HepG2 (cell line): ENCODE data around the gene DMRT1. TPM values are rescaled to one million over a fixed set of nuclear protein-coding genes. Genes with fewer than 3 reads are reported as not detected.

ENCODE experiments used
- ATAC-seq: fragments of 200-7000 bp; cut with Tn5 transposase; 3 replicates; pipeline ENCODE4 v1.9.1; 2020; ENCODE audit warnings: mild to moderate bottlenecking, moderate library complexity
- BruUV-seq: library from RNA; stranded (reverse); fragments of 400-500 nt; replicated peaks from 2 replicates; lab custom pipeline; 2021; lab: Mats Ljungman, UMichigan
- CTCF ChIA-PET: fragments of 300-600 bp; formaldehyde crosslinking; extraction: SDS; loops from one replicate; lab custom pipeline; 2021; ENCODE audit warnings: low total read pairs, inconsistent platforms, low intra/inter-chr PET ratio; lab: Yijun Ruan, JAX
- POLR2A ChIA-PET: fragments of 350-600 bp; sonication (Branson Sonifier 250); formaldehyde crosslinking; loops from one replicate; lab custom pipeline; 2020; ENCODE audit warnings: antibody characterized with exemption, inconsistent platforms; lab: Yijun Ruan, JAX
- DNase-seq: peaks from one replicate; pipeline ENCODE4 v3.0.0-alpha.2; 2015; ENCODE audit warnings: low spot score
- FAIRE-seq: peaks from 3 replicates; lab custom pipeline; 2011; peaks lifted over from hg19 to GRCh38; lab: Jason Lieb, UNC
- H2AFZ ChIP-seq: one replicate; pipeline ENCODE4 v1.6.1; 2011; ENCODE audit warnings: low read length, inconsistent platforms
- H3K27ac ChIP-seq: fragments of 300-600 bp; 3 replicates; pipeline ENCODE4 v1.8.0; 2011; ENCODE audit warnings: mixed run types, mild to moderate bottlenecking, mixed read lengths, low read length, inconsistent platforms; ENCODE audit not compliant: insufficient read depth; ENCODE audit errors: extremely low read length
- H3K27me3 ChIP-seq, 2 experiments: fragments of 200-600 bp in 1 of 2; 2 replicates in 1 of 2; 3 replicates in 1 of 2; pipeline versions ENCODE4 v1.6.0 to v1.8.0; 2011; ENCODE audit warnings: low read length in 2 of 2, mild to moderate bottlenecking in 2 of 2, moderate library complexity in 2 of 2, inconsistent platforms in 1 of 2; ENCODE audit not compliant: insufficient read depth in 2 of 2, control insufficient read depth in 1 of 2
- H3K36me3 ChIP-seq, 2 experiments: fragments of 200-600 bp in 1 of 2; replicated peaks in 1 of 2; 2 replicates in 1 of 2; 3 replicates in 1 of 2; pipeline versions ENCODE4 v1.5.1 to v1.8.0; 2011; ENCODE audit warnings: low read length in 2 of 2, inconsistent platforms in 1 of 2; ENCODE audit not compliant: insufficient read depth in 2 of 2, control insufficient read depth in 1 of 2
- H3K4me1 ChIP-seq: 2 replicates; pipeline ENCODE4 v1.5.1; 2012; ENCODE audit warnings: low read length, inconsistent platforms; ENCODE audit not compliant: insufficient read depth
- H3K4me2 ChIP-seq: 2 replicates; pipeline ENCODE4 v1.6.0; 2011; ENCODE audit warnings: low read depth, low read length, inconsistent platforms
- H3K4me3 ChIP-seq, 3 experiments: fragments of 200-600 bp in 1 of 3; sonication (generic), shearing (Covaris generic) in 1 of 3; replicated peaks in 1 of 3; 2 replicates each; pipeline ENCODE4 v1.5.1; 2011 to 2016; ENCODE audit warnings: low read length in 3 of 3, inconsistent platforms in 2 of 3, low read depth in 2 of 3, mild to moderate bottlenecking in 2 of 3, control low read depth in 1 of 3, mixed read lengths in 1 of 3; ENCODE audit not compliant: insufficient read depth in 1 of 3
- H3K79me2 ChIP-seq: one replicate; pipeline ENCODE4 v1.6.1; 2011; ENCODE audit warnings: low read length, inconsistent platforms; ENCODE audit not compliant: insufficient read depth
- H3K9ac ChIP-seq: 2 replicates; pipeline ENCODE4 v1.6.0; 2011; ENCODE audit warnings: mild to moderate bottlenecking, low read depth, low read length, inconsistent platforms; ENCODE audit not compliant: insufficient read depth
- H3K9me3 ChIP-seq: 2 replicates; pipeline ENCODE4 v1.5.1; 2012; ENCODE audit warnings: mild to moderate bottlenecking, low read length
- H4K20me1 ChIP-seq: 2 replicates; pipeline ENCODE4 v1.6.0; 2011; ENCODE audit warnings: inconsistent platforms, mild to moderate bottlenecking, low read length, moderate library complexity; ENCODE audit not compliant: insufficient read depth
- AGO2 ChIP-seq: fragments of 200-400 bp; formaldehyde crosslinking; optimal IDR thresholded peaks from 2 replicates; pipeline ENCODE3; 2017; ENCODE audit warnings: mild to moderate bottlenecking, low read depth, low read length, moderate library complexity
- ASH2L ChIP-seq: fragments of 300-600, 200-600 bp; sonication (generic); IDR thresholded peaks from 2 replicates; pipeline ENCODE4 v1.7.0; 2017; ENCODE audit warnings: low read depth, mild to moderate bottlenecking, moderate library complexity, mixed read lengths, low read length; ENCODE audit not compliant: insufficient read length
- ATM ChIP-seq: fragments of 450-650 bp; IDR thresholded peaks from 2 replicates; pipeline ENCODE4 v1.7.1; 2017; ENCODE audit warnings: mild to moderate bottlenecking, borderline replicate concordance
- BHLHE40 ChIP-seq: IDR thresholded peaks from 2 replicates; pipeline ENCODE4 v1.6.1; 2011; ENCODE audit warnings: low read length, improper control_type of control experiment
- HDAC2 ChIP-seq: sonication (generic); formaldehyde crosslinking; IDR thresholded peaks from 2 replicates; pipeline ENCODE4 v1.4.0; 2020; ENCODE audit warnings: missing genetic modification reagents
- HOXA9 ChIP-seq: sonication (generic); formaldehyde crosslinking; IDR thresholded peaks from 2 replicates; pipeline ENCODE4 v1.8.1; 2022; ENCODE audit warnings: missing genetic modification reagents, mild to moderate bottlenecking, moderate library complexity, borderline replicate concordance
- KLF11 ChIP-seq: IDR thresholded peaks from 2 replicates; pipeline ENCODE4 v1.6.1; 2016; ENCODE audit warnings: missing compliant biosample characterization
- NFIC ChIP-seq: IDR thresholded peaks from 2 replicates; pipeline ENCODE4 v1.6.1; 2012; ENCODE audit warnings: mild to moderate bottlenecking, low read length, inconsistent platforms
- NFKB2 ChIP-seq: sonication (generic); formaldehyde crosslinking; IDR thresholded peaks from 2 replicates; pipeline ENCODE4 v1.4.0; 2020; ENCODE audit warnings: missing genetic modification reagents, borderline replicate concordance
- SNAI1 ChIP-seq: sonication (generic); formaldehyde crosslinking; IDR thresholded peaks from 2 replicates; pipeline ENCODE4 v1.5.0; 2020; ENCODE audit warnings: mild to moderate bottlenecking, missing genetic modification reagents, borderline replicate concordance
- ZNF335 ChIP-seq: sonication (generic); formaldehyde crosslinking; IDR thresholded peaks from 2 replicates; pipeline ENCODE4 v1.4.0; 2020; ENCODE audit warnings: missing genetic modification reagents
- ZNF557 ChIP-seq: sonication (generic); formaldehyde crosslinking; IDR thresholded peaks from 2 replicates; pipeline ENCODE4 v1.4.0; 2020; ENCODE audit warnings: missing genetic modification reagents
- ZNF562 ChIP-seq: sonication (generic); formaldehyde crosslinking; IDR thresholded peaks from 2 replicates; pipeline ENCODE4 v1.8.0; 2022; ENCODE audit warnings: missing genetic modification reagents, borderline replicate concordance
- ZNF775 ChIP-seq: sonication (generic); formaldehyde crosslinking; IDR thresholded peaks from 2 replicates; pipeline ENCODE4 v1.4.0; 2020; ENCODE audit warnings: missing genetic modification reagents, mild to moderate bottlenecking, moderate library complexity, borderline replicate concordance
- ZNF883 ChIP-seq: sonication (generic); formaldehyde crosslinking; IDR thresholded peaks from 2 replicates; pipeline ENCODE4 v1.5.1; 2020; ENCODE audit warnings: mild to moderate bottlenecking, missing genetic modification reagents; ENCODE audit errors: not compliant biosample characterization
- WGBS: methylation state at CpG from one replicate; pipeline ENCODE4 v1.1.6; 2017; ENCODE audit warnings: low lambda C conversion rate; 5-methylcytosine and 5-hydroxymethylcytosine counted together
- in situ Hi-C: cut with HindIII; loops from 2 replicates; pipeline ENCODE4 v1.10.0; 2017; ENCODE audit warnings: low pct_unique_long_range_greater_than_20kb; ENCODE audit not compliant: extremely low pct_ligation_motif_present
- intact Hi-C: fragments of 100-400 bp; cut with micrococcal nuclease; formaldehyde crosslinking; loops from one replicate; pipeline ENCODE4 v1.10.0; 2022; ENCODE audit not compliant: unreplicated experiment
- polyA plus RNA-seq, 8 experiments: library from polyadenylated mRNA; depleted of rRNA in 3 of 8; stranded (reverse) in 7 of 8; unstranded in 1 of 8; fragments of >200 nt; fragmentation: Illumina TruSeq in 4 of 8; extraction: Trizol in 4 of 8; gene quantifications; 2 replicates each; pipeline versions ENCODE4 v1.2.1 to v1.2.3, GENCODE V29; 2011 to 2016; ENCODE audit warnings: low read depth in 4 of 8, missing spikeins in 1 of 8, mixed read lengths in 1 of 8; ENCODE audit not compliant: insufficient read depth in 1 of 8
- total RNA-seq, 5 experiments: library from RNA; depleted of rRNA; stranded (reverse); fragments of >200 nt; fragmentation: Illumina TruSeq; extraction: Trizol; gene quantifications; 2 replicates each; pipeline ENCODE4 v1.2.3, GENCODE V29; 2016; ENCODE audit warnings: low read depth in 1 of 5
- TF ChIP-seq, protein P1 (sequence below): IDR thresholded peaks from 2 replicates; pipeline ENCODE4 v1.6.1; 2016; ENCODE audit warnings: mild to moderate bottlenecking, missing biosample characterization, missing genetic modification reagents
- TF ChIP-seq, protein P2 (sequence below): sonication (generic); formaldehyde crosslinking; IDR thresholded peaks from 2 replicates; pipeline ENCODE4 v1.4.0; 2020; ENCODE audit warnings: missing genetic modification reagents, borderline replicate concordance

The DMRT1 gene
- total and polyA plus RNA-seq, 2 of the 13 experiments (the other 11 are each of a cell fraction or from before 2014, with no cell fraction given) = not detected

DNA sequence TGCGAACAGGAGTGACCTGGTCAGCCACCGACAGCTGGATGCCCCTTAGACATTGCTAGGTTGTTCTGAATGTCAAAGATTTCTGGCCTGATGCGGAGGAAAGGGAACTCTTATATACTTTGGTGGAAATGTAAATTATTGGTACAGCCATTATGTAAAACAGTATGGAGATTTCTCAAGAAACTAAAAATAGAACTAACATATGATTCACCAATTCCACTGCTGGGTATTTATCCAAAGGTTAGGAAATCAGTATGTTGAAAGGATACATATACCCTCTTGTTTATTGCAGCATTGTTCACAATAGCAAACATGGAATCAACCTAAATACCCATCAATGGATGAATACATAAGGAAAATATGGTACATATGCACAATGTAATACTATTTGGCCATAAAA lies 166.7 kb downstream of the DMRT1 start:
- intact Hi-C loops (loop anchor here (5.0 to 10.0 kb wide), 3 partner anchors 423 to 661 kb away; no protein-coding TSS in a partner anchor), in situ Hi-C loops (no loop called here)
- no TSS peak for BruUV-seq
- no peak overlapping the region for H2AFZ ChIP-seq
- H3K9me3 ChIP-seq = no peaks in the 10 kb centered on the region
- DNase-seq (no peak), FAIRE-seq (no peak), ATAC-seq (no peak)
- H3K4me3 ChIP-seq = no peak overlapping the region
- no peaks in the 10 kb centered on the region for H3K36me3 ChIP-seq
- H3K4me1 ChIP-seq = no peaks in the 10 kb centered on the region
- H3K9ac ChIP-seq = no peak overlapping the region
- H3K4me2 ChIP-seq = no peak overlapping the region
- H4K20me1 ChIP-seq = no peaks in the 10 kb centered on the region
- no peak overlapping the region for H3K27ac ChIP-seq
- H3K27me3 ChIP-seq = 0 out of 5 replicates have a peak, but pooled peaks cover 0 to 8% of the 10 kb centered on the region in 2 experiments
- no peak for TF ChIP-seq NFKB2 (CRISPR knock-in tag)
- TF ChIP-seq ATM = no peak
- no peak for TF ChIP-seq BHLHE40
- no peak for TF ChIP-seq HOXA9 (CRISPR knock-in tag)
- TF ChIP-seq AGO2 = no peak
- TF ChIP-seq ASH2L = no peak
- TF ChIP-seq KLF11 (CRISPR knock-in tag) = no peak
- TF ChIP-seq, protein P1, sequence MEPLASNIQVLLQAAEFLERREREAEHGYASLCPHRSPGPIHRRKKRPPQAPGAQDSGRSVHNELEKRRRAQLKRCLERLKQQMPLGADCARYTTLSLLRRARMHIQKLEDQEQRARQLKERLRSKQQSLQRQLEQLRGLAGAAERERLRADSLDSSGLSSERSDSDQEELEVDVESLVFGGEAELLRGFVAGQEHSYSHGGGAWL = no peak
- no peak for TF ChIP-seq ZNF335 (CRISPR knock-in tag)
- TF ChIP-seq NFIC = no peak
- no peak for TF ChIP-seq ZNF775
- TF ChIP-seq HDAC2 = no peak
- no peak for TF ChIP-seq ZNF883 (CRISPR knock-in tag)
- TF ChIP-seq, protein P2, sequence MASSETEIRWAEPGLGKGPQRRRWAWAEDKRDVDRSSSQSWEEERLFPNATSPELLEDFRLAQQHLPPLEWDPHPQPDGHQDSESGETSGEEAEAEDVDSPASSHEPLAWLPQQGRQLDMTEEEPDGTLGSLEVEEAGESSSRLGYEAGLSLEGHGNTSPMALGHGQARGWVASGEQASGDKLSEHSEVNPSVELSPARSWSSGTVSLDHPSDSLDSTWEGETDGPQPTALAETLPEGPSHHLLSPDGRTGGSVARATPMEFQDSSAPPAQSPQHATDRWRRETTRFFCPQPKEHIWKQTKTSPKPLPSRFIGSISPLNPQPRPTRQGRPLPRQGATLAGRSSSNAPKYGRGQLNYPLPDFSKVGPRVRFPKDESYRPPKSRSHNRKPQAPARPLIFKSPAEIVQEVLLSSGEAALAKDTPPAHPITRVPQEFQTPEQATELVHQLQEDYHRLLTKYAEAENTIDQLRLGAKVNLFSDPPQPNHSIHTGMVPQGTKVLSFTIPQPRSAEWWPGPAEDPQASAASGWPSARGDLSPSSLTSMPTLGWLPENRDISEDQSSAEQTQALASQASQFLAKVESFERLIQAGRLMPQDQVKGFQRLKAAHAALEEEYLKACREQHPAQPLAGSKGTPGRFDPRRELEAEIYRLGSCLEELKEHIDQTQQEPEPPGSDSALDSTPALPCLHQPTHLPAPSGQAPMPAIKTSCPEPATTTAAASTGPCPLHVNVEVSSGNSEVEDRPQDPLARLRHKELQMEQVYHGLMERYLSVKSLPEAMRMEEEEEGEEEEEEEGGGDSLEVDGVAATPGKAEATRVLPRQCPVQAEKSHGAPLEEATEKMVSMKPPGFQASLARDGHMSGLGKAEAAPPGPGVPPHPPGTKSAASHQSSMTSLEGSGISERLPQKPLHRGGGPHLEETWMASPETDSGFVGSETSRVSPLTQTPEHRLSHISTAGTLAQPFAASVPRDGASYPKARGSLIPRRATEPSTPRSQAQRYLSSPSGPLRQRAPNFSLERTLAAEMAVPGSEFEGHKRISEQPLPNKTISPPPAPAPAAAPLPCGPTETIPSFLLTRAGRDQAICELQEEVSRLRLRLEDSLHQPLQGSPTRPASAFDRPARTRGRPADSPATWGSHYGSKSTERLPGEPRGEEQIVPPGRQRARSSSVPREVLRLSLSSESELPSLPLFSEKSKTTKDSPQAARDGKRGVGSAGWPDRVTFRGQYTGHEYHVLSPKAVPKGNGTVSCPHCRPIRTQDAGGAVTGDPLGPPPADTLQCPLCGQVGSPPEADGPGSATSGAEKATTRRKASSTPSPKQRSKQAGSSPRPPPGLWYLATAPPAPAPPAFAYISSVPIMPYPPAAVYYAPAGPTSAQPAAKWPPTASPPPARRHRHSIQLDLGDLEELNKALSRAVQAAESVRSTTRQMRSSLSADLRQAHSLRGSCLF = no peak
- TF ChIP-seq ZNF562 = no peak
- no peak for TF ChIP-seq SNAI1 (CRISPR knock-in tag)
- no peak for TF ChIP-seq ZNF557 (CRISPR knock-in tag)
- ChIA-PET POLR2A (no interaction called here), CTCF (interaction anchor here (1.3 to 2.7 kb wide), 4 partner anchors 115 to 661 kb away, joined by 4 to 29 read pairs (median 6); no protein-coding TSS in a partner anchor)
- no peaks in the 10 kb centered on the region for H3K79me2 ChIP-seq
- 71% methylated on average over 3 of the region's 3 CpGs for WGBS
